HG03575 (cell line): Measurements from ENCODE around the gene NELL2.
"Not testable (repeated sequence)": the region's sequence is repeated elsewhere in the genome, so short reads cannot be mapped to it uniquely, and the experiment has no call there.

Source experiments
- ATAC-seq: cut with Tn5 transposase; IDR thresholded peaks from one replicate; pipeline ENCODE4 v1.9.1; 2021; ENCODE audit not compliant: unreplicated experiment, insufficient number of reproducible peaks, low FRiP score; ENCODE audit errors: extremely low read depth

Gene NELL2

DNA sequence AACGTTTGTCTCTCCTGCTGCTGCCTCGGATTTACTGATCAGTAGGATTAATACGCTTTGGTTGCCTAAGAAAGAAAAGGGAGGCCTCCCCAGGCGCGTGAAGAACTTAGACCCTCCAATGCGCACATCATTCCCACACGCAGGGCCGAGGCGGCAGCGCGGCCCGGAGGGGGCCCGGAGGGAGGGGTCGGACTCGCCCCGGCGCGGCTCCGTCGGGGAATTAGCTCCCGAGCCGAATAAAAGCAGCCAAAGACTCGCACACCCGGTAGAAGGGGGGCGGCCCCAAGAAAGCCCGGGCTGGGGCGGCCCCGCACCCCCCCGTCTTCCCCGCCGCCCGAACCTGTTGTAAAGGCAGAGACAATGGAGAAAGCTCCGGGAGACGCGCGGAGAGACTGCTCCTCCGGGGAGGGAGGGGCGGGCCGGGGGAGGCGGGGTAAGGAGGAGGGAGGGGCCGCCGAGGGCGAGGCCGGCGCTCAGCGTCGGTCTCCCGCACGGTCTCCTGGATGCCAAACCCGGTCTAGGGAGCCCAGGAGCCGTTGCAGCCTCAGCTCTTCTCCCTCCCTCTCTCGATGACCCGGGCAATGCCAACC lies at the start of gene NELL2:
NELL2 (minus strand) TSS at position 362 of the 590 bp plus-strand sequence. CDS start 446 bp downstream, outside the sequence.
- no peak for ATAC-seq

DNA sequence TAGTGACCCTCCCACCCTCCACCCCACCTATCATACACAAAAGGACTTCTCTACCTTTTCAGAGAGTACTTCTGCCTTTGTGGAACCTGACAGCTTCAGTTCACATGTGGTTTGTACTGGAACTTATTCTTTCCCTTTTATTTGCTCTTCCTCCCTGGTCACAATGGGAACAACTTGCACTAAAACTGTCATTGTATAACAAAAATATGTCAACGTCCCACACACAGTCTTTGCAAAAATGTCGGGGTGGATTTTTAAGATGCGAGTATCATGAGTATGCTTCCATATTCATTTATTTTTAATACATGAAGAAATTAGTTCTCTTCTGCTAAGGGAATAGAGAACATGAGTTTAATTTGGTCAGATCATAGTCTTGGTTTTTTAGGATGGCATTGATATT lies 45.6 kb upstream of the NELL2 start:
- ATAC-seq = no peak

DNA sequence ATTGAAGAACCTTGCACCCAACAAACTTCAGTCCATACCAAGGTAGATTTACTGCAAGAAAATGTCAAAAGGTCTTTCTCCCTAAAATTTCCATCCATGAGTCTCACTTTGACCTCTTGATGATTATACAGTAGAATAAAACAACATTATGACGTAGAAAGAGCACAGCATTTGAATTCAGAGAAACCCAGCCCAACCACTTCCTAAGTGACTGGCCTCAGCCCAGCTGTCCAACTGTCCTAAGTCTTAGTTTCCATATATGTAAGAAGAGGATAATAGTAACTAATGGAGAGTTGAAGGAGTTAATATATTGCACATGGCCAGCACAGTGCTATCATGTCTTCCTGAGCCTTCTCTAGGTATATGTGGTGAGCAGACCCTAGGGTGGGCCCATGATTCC lies 41.0 kb upstream of the NELL2 start:
- ATAC-seq = no peak

DNA sequence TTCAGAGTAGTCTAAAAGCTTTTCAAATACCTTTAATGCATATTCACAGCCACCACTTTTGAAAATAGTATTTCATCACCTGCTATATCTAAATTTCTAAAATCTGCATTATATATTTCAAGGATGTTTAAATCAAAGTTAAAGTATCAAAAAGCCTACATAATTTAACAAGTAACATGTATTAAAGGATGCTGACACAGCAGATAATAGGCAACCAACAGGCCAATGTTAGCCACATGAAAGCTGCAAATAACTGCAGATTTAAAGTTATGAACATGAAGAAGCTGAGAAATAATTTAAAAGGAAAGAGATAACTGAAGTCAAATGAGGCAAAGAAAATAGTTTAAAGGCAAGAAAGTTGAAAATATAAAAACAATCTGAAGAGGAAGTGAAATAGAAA lies 39.8 kb upstream of the NELL2 start:
- no peak for ATAC-seq

DNA sequence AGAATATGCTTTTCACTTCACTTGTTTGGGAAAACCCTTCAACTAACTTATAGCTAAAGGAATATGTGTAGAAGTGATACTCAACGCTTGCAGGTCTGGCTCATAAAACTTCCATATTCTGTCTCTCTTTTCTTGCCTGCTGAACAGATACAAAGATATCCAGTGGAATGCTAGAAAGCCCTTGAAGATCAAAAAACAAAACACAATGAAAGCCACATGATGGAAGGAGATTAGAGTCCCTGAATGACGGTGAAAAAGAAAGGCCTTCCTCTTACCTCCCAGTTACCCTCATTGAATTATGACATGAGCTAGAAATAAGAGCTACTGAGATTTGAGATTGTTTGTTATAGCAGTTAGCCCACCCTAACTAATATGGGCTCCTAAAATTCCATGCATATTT lies 28.2 kb upstream of the NELL2 start:
- no peak for ATAC-seq

DNA sequence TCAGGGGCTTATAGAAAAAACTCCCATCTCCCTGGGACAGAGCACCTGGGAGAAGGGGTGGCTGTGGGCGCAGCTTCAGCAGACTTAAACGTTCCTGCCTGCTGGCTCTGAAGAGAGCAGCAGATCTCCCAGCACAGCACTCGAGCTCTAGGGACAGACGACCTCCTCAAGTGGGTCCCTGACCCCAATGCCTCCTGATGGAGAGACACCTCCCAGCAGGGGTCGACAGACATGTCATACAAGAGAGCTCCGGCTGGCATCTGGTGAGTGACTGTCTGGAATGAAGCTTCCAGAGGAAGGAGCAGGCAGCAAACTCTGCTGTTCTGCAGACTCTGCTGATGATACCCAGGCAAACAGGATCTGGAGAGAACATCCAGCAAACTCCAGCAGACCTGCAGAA lies 22.0 kb upstream of the NELL2 start:
- ATAC-seq = not testable (repeated sequence)

DNA sequence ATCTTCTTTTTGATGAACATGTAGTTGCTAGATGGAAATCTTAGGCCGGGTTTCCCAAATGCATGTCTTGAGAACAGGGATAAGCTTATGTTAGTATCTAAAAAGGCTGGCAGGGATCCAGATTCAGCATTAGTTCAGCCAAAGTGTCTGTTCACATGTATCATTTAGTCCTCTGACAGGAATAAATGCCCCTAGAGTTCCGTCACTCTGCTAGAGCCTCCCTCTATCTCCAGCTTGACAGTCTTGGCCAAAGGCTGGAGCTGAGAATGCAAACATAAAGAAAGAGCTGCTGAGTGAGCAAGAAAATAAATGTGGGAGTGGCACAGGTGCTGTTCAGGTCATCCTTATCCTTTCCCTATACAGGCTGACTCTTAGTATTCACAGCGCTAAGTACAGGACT lies 13.8 kb upstream of the NELL2 start:
- no peak for ATAC-seq

DNA sequence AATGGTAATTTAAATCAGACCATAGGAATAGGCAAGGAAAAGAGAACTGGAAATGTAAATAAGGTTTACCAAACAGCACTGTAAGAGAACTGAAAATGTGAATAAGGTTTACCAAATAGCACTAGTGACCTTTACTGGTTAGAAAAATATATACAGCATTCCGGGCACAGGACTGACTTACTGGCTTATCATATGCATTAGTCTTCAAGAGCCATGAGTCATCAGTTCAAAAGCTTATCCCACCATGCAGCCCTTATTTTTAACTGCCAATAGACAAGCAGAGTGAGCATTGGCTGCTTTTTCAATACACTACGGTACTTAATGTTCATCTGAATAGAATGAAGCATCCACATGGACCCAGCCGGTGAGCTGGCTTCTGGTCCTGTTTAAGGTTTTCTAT lies 13.0 kb upstream of the NELL2 start:
- no peak for ATAC-seq

DNA sequence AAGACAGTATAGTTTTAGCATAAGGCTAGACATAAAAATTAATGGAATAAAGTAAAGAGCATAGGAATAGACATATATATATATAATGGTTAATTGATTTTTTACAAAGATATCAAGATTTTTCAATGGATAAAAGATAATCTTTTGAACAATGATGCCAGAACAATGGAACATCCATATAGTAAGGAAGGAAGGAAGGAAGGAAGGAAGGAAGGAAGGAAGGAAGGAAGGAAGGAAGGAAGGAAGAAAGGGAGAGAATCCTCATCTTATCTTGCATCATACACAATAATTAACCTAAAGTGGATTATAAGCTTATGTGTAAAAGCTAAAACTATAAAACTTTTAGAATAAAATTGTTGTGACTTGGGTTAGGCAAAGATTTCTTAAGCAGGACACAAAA lies 9.8 kb upstream of the NELL2 start:
- no peak for ATAC-seq

DNA sequence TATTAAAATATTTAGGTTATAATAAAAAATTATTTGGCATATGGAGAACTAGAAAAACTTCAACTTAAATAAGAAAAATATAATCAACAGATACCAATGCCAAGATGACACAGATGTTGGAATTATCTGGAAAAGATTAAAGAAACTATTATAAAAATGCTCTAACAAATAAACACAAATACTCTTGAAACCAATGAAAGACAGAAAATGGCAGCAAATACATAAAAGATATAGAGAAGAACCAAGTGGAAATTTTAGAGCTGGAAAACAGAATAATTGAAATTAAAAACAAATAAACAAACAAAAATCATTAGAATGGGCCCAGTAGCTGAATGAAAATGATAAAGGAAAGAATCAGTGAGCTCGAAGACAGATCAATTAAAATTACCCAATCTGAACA lies 5.1 kb upstream of the NELL2 start:
- no peak for ATAC-seq

DNA sequence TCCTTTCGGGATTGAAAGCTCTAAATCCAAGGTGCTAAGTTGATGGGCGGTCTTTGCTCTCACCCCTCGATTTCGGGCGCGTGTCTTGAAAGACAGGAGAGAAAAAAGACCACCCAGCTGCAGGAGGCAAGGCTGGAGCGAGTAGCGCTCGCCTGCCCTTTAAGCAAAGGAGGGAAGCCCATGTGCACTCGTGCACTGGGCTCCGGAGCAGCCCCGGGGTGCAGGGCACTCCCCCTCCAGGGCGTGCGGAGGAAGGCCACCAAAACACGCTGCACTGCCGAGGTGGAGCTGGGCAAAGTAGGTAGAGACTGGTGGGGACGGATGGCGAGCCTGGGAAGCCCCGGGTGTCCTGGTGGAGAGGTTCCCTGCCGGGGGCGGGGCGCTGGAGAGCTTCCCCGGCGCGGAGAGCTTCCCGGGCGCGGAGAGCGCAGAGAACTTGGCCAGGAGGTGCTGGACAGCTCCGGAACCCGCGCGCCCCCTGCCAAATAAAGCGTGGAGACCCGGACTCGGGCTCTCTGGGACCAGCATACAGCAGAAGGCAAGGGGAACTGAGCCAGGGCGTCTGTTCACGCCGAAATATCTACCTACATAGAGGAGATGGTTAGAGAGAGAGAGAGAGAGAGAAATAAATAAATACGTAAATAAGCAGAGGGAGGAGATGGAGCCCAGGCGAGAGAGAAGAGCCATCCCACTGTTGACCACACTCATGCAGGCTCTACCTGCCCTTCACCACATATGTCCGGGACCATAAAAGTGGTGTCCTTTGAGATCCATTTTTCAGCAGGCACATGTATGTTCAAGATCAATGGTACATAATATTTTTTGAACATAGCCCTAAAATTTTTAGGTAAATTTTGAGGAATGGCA lies 662 bp upstream of the NELL2 start:
- ATAC-seq = no peak

DNA sequence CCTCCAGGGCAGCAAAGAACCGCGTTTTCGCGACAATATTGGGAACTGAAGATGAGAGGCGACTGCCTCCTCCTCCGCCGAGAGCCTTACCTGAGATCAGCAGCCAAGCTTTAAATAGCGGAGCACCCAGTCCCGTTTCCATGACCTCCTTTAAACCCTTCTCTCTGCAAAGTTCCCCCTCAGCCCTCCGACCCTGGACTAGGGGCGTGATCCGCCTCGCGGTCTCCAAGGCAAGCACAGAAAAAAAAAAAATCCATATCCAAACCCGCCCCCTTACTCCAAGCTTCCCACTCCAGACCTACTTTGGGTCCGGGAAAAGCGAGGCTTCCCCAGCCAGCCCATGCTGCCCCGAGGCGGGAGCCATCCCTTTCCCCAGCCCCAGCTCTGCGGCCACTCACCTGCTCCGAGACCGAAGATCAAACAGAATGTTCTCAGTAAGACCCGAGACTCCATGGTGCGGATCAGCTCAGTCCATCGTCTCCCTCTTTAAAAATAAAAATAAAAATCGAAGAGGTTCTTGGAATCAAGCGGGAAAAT lies 630 bp downstream of the NELL2 start:
- ATAC-seq = no peak

DNA sequence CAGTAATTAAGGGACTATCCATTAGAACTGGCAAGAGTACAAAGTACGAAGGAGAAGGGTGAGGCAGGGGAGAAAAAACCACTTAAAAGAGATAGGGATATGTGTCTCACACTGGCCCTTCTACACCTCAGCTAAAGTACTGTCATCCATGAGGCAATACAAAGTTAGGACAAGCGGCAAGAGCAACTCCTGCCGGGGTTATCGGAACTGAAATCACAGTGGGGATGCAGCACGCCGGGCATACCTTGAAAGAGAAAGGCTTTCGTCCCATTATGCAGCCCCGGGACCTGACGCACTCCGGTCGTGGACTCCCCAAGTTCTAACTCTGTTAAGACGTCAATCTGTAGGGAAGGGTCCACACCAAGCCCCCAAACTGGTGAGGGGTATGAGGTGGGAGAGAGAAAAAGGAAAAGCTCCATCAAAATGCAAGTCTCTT lies 1.1 kb downstream of the NELL2 start:
- ATAC-seq = no peak

DNA sequence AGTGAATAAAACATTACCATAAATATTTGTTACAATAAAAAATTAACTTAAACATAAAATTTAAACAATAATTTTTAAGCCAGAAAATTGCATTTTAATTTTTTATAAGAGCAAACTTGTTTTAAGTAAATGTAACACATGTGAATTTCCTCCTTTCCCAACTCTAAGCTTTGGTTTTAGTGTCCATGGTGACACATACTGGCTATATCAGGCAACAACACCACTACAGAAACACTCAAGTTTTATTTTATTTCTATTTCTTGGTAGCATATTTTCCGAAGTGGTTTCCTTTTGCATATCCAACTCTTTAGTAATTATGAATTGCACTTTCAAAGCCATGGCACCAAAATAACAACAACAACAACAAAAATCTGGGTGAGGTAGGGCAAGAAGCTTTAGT lies 2.2 kb downstream of the NELL2 start:
- no peak for ATAC-seq

DNA sequence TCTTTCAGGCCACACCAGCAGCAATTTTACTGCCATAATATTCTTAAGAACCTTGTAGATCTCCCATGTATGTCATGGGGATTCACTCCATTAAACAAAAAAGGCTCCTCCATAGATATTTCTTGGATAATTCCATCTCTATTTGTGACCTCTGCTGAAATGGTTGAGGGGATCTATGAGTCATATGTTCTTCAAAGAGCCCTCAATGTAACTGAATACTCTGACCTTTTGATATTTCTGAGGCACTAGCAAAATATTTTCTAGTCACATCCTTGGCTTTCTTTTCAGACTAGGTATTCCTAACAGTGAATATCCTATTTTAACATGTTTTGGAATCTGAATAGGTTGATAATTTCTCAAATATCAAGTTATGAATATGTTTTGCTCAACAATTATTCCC lies 6.6 kb downstream of the NELL2 start:
- ATAC-seq = no peak

DNA sequence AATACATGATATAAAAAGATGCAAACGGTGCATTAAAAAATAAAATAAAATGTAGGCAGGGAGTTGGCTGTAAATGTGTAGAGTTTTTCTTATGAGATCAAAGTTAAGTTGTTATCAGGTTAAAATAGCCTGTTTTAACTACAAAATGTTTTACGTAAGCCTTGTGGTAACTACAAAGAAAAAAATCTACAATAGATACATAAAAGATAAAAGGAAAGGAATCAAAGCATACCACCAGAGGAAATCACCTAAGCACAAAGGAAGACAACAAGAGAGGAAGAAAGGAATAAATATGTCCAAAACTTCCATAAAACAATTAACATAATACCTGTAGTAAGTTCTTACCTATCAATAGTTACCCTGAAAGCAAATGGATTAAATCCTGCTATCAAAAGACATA lies 12.2 kb downstream of the NELL2 start:
- no peak for ATAC-seq

DNA sequence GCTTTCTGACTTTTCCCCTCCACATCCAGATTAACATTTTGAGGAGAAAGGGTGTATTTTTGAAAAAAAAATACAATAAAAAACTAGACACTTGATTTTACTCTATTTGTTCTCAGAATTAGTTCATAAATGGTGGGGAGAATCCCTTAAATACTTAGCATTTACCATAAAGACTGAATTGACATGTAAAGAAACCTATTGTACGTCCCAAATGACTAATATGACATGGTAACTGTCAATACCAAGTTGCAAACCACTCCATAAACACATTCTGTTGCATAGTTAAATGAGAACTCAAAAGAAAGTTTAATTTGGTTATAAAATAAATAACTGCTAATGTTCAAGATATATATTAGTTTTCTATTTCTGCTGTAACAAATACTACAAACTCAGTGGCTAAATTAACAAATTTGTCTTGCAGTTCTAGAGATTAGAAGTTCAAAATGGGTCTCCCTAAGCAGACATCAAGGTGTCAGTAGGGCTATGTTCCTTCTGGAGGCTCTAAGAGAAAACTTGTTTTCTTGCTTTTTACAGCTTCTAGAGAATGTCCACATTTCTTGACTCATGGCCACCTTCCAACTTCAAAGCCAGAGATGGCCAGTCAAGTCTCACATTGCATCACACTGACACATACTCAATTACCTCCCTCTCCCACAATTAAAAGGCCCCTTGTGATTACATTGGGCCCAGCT lies 16.0 kb downstream of the NELL2 start:
- ATAC-seq = no peak

DNA sequence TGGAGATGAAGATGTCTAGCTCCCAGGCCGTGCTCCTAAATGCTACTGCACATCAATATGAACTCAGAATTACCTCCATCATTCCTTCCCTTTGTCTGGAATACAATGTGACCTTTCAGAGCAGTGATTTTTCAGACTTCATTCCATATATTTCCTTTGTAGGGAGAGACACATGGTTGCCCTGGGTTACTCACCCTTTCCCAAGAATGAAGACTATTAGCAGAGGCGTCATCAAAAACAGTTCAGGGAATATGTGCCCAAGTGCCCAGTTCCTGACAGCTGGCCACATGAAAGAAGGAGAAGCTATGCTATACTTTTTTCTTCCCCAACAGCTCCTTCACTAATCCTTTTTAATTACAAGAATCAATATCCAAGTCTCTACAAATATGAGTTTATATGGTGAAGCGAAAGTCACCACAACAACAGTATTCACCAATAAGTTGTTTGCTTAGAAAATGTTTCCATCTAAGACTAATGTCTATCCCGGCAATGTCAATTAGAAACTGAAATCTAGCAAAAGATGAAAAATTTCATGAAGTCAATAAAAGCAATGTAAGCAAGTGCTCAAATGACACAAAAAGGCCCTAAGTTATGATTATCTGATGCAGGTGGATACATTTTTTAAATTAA lies 17.8 kb downstream of the NELL2 start:
- no peak for ATAC-seq

DNA sequence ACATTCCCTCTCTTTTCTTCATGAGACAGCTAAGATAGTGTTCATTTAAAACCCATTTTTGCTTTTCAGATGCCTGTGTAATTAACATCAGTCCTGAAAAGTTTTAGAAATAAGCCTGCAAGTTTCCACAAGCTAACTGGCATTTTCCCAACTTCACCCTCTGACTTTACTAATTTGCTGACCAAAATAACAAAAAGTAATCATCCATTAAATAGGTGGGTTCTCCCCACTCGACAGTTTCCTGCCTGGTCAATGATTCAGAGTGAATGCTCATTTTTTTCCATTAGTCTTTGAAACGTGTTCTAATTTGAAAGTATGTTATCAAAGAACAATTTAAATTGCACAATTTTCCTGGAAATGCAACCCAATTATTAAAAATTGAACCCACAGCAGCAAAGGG lies 23.6 kb downstream of the NELL2 start:
- ATAC-seq = no peak
